Hematopoietic multipotent progenitor cell treated with erythropoietin and hydrocortisone succinate and interleukin-3 and kit ligand, for 4 days (in vitro differentiated cells): ENCODE measurements around the gene MYNN.

Source experiments
- DNase-seq: peaks from one replicate; pipeline ENCODE4 v3.0.0-alpha.2; 2015

Gene MYNN

DNA sequence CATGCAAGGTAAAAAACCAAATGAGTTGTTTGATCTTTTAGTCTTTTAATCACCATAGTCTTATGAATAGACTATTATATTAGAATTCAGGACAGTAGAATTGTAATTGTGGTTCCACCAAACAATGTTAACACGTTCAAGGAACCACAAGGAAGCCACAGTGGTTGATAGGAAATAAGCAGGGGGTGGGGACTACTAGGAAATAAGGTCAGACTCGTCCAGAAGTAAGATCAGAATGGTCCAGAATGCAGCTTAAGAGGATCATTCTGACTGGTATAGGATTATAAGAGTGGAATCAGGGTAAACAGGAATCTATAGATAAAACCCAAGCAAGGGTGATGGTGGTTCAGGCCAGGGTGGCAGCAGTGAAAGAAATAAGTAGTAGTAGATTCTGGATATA is 7.5 kb downstream of the MYNN start:
- DNase-seq = peak; percentile 49

DNA sequence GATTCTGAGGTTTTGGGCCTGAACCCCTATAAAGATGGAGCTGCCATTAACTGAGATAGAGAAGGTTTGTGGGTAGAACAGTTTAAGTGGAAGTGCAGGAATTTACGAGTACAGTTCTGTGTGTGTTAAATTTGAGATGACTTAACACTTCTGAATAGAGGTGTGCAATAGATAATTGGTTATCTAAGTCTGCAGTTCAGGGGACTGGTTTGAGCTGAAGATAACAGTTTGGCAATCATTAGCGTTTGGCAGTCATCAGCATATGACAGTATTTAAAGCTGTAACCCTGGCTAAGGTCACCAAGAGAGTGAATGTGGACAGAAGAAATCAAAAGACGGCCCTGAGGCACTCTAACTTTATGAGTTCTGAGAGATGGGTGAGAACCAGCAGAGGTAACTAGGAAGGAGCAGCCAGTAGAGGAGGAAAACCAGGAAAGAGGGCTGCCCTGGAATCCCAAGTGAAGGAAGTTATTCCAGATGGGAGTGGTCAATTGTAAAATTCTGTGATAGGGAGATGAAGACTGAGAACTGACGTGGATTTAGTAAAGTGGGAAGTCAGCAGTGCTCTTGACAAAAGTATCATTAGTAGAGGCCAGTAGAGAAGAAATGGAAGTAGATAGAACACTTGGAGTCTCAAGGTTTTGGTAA is 8.1 kb downstream of the MYNN start:
- DNase-seq = peak; percentile 81

DNA sequence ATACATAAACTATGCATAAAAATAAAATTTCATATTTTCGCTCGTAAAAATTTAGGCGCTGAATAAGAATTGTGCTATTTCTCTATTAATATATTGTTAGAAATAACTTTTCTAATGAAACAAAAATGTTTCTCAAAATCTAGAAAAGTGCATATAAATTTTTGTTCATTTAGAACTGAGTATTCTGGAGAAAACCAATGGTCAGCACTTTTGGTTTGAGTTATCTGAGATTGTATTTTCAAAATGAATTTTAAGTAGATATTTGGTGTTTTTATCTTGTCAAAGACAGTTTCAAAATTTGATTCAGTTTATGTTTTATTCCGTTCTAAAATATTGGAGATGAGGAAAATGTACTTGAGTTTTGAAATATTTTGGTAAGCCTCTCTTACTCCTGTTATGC is 13.9 kb downstream of the MYNN start:
- DNase-seq = no peak

DNA sequence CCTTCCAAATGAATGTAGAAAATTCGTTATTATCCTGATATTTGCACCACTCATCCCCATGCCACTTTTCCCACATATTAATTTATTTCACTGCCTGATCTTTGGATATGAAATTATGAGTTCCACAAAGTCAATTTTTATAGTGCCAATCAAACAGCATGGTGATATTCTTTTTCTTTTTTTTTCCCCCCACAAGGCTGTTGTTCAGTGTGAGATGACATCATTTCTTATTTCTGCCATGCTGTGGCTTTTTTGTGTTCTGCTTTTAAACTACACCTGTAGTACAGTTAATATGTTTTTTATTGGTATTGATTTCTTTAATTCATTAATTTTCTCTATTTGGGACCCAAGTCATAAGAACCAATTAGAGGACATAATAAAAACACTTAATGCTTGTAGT is 14.6 kb downstream of the MYNN start:
- DNase-seq = no peak

DNA sequence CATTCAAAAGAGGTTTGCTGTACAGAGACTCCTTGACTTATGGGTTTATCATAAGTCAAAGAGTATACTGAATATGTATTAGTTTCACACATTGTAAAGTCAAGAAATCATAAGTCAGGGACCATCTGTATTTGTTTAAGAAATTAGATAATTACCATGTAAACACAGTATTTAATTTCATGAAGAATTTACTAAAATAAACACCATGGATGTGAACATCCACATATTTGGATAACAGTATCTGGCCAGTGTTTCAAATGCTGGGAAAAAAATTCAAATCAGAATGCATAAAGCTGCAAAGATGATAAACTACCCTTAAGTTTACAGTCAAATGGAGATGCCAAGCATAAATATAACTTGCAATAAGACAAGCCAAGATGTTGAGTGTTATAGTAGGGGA is 17.0 kb downstream of the MYNN start:
- no peak for DNase-seq

DNA sequence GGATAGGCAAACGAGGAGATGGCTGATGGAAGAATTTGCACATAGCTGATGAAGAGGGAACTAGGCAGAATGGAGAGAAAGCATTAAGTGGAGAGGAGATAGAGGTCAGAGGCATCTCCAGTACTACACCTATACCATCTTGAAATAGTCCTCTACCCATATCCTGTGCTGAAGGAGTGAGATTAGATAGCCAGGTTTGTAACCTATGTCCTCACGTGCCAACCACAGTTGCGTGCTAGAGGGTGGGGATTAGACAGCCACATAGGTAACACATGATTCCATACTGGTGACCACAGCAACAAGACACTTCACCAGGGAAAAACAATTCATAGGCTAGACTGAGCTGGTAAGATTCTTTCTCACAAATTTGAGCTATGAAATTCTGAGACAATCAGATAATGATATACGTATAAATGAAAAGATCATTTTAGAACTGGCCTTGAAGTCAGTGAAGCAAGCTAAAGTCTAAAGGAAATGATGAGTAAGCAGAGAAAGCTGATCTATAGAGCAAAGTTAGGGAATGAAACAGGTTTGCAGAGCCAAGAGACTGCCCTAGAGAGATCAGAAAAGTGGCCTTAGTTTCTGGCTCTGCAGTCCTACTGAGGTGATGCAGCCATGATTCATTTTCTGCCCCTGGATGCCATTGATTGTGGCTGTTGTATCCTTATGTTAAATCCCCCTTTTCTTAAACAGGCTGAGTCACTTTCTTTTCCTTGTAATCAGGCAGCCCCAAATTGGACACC is 17.7 kb downstream of the MYNN start:
- no peak for DNase-seq

DNA sequence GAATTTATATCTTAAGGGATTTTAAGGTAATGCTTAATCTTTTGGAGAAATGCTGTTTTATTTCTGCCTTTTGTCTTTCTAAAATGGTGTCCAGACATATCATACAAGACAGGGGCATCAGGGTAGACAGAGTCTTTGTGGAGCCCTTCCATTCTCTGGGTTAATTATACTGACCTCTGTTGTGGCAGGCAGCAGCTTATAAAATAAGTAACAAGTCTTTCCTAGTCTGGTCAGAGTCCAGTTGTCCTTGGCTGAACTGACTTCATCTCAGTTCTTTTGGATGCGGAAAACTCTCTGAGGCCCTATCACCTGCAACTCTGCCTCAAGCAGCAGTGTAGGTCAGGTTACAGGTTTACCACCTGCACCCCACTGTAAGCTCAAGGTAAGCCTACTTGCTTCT is 19.2 kb downstream of the MYNN start:
- no peak for DNase-seq

DNA sequence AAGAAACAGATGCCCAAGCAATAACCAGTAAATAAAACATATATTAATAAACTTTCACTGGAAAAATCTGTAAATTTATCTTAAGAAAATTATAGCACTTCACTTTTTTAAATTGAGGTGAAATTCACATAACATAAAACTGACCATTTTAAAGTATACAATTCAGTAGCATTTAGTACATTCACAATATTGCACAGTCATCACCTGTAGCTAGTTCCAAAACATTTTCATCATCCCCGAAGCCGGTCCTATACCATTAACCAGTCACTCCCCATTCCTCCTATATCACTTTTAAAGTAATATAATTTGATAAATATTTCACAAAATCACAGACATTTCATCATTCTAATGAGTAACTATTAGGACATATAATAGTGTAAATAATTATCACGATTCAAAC is 31.5 kb downstream of the MYNN start:
- no peak for DNase-seq

DNA sequence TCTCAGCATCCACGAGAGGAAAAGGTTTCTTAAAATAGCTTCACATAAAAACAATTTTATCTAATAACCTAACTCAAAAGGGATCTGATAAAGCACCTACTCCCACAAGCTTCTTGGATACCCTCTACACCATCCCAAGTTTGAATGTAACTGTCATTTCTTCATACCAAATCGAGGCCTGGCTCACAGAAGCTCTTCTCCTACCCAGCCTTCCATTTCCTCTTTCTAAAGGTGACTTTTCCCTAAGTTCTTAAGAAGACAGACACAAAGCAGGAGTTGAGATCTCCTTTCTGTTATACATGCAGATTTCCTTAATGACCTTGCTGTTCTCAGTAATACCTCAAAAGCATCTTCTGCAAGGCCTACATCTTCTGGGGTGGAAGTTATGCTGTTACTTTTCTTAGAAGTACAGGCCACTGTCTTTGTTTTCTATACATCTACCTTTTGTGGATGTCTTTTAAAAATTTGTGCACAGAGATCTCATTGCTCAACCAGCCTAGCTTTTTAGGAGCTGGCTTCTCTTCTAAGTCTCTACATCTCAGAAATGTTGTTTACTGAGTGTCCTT is 36.1 kb downstream of the MYNN start:
- DNase-seq = no peak

DNA sequence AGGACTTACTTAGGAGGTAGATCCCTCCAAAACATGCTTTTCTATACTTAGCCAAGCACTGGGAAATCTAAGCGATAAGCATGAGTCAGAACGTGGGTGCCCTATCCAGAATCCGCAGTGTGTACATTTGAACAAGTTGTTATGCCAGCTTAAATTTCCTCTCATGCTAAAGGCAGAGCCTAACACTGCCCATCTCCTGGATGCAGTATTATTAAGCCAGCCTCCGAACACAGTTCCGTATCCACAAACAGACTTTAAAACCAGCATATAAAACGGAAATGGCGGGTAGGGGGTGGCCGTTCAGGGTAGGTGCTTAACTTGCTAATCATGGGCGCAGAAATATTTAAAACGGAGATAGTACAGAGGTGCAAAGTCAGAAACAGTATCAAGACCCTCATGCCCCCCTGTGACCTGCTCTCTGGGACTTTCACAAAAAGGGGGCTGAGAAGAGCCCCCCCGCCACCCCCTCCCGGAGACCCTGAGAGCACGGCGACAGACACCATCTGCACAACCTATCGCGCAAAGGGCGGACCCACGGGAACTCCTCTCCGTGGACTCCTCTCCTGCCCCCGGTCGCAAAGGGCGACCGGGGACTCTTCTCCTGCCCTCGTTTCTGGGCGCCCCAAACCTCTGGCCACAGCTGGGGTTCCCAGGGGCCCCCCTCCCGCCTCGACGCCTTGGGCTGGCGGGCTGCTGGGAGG is 38.6 kb downstream of the MYNN start:
- DNase-seq = peak; percentile 77

DNA sequence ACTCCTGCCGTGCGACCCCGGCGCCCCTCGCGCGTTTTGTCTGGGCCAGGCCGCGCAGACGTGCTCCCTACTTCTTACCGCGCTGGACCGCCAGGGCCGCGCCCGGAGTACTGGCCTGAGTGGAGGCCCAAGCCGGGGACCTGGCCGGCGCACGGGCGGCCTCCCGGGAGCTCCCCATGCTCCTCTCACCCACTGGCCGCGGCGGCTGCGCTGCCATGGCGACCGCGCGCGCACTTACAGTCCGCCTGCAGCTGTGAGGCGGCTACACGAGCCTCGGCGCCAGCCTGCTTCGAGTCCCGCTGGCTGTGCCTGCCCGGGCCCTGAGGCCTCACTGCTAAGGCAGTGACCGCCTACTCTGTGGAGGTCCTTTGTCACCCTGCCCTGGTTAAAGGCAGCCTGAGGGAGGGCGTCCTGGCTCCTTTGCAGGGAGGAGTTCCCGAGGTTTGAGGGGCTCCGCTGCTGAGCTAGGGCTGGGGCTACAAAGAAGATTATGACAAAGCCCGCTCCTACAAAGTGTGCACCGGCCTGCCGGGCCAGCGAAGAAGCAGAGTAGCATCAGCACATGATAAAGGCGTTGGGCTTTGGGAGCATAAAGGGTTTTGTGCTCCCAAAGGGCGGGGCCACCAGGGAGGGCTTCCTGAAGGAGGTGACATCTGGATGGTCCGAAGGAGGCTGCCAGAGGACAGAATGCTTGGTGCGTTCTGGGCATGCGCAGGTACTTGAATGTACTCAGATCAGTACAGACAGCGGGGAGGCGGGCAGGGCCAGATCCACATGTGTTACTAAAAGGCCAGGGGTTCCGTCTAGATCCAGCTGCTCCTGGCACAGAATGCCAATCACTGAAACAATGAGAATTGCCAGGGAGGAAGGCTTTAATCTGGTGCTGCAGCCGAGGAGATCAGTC is 39.4 kb downstream of the MYNN start, which contains the start of the genes LRRC34 and LRRIQ4:
Gene LRRC34, minus strand, starts transcription at position 573 of the 904 bp plus-strand sequence. Its CDS starts 356 bp downstream, at position 217.
Gene LRRIQ4, plus strand, starts transcription at position 539 of the 904 bp plus-strand sequence. CDS start 9,052 bp downstream, outside the sequence.
- peak; percentile 94 for DNase-seq

DNA sequence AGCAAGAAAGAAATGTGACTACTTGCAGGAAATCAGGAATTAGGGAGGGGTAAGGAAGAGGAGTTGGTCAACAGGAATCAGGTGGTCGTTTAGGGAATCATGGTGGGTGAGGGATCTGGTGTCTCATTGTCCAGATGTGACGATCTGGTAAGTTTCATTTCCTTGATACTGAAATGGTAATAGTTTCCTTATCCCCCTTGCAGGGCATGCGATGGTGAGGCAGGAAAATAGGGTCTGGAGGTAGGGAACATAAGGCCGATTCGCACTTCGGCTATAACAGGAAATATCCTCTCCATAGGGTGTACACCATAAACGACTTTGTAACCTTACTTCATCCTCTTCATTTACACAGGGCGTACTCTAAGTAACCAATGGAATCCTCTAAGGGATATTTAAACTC is 40.1 kb downstream of the MYNN start:
- peak; percentile 28 for DNase-seq

DNA sequence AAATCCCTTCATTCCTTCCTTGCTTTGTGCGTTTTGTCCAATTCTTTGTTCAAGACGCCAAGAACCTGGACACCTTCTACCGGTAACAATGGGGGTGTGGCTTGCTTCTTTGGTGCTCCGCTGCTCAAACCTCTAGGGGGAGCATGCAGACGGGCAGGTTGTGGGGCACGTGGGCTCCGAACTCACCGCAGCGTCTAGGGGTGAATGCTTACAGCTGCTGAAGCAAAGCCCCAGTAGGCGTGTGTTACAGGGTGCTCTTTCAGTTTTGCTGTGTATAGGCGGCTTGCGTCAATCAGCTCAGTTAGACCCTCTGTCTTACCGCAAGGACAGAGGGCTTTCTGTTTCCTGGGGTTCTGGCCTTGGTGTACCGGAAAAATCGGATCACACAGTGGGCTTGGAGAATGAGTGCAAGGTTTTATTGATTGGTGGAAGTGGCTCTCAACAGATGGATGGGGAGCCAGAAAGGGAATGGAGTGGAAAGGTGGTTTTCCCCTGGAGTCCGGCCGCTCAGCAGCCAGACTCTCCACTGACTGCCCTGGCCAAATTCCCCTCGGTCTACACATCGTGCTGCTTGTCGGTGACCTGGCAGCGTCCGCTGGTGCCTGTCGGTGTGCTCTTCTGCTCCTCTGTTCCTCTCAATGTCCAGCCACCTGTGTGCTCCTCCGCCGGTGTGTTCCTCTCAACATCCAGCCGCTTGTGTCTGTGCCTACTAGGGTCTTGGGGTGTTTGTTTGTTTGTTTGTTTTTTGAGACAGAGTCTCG is 40.7 kb downstream of the MYNN start:
- DNase-seq = peak; percentile 90

DNA sequence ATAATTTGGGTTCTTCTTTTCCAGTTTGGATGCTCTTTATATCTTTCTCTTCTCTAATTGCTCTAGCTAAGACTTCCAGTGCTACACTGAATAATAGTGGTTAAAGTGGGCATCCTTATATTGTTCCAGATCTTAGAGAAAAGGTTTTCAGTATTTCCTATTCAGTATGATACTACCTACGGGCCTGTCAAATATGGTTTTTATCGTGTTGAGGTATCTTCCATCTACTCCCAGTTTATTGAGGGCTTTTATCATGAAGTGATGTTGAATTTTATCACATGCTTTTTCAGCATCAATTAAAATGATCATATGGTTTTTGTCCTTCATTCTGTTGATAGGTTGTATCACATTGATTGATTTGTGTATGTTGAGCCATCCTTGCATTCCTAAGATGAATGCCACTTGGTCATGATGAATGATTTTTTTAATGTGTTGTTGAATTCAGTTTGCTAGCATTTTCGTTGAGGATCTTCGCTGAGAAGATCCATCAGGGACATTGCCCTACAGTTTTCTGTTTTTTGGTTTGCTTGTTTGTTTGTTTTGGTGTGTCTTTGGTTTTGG is 42.5 kb downstream of the MYNN start:
- peak; percentile 8 for DNase-seq

DNA sequence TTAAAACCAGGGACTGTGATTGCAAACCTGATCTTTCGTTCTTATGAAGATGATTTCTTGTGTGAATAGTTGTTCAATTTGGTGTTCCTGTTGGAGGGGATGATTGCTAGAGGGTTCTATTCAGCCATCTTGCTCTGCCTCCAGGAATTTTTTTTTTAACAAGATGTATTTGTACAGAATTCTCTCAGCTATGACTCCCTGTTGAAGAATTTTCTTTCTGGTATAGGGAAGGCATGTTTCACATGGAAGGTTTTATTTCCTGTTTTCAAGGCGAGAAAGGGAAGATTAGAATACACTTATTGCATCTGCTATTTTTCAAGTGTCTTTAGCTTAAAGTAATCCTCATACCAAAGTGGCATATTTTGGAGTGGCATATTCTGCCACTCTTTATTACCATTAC is 45.1 kb downstream of the MYNN start:
- DNase-seq = no peak

DNA sequence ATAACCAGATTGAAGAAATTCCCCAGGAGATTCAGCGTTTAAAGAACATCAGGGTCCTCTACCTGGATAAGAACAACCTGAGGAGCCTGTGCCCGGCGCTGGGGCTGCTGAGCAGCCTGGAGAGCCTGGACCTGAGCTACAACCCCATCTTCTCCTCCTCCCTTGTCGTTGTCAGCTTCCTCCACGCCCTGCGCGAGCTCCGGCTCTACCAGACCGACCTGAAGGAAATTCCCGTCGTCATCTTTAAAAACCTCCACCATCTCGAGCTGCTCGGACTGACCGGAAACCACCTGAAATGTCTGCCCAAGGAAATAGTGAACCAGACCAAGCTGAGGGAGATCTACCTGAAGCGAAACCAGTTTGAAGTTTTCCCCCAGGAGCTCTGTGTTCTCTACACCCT is 48.9 kb downstream of the MYNN start:
- no peak for DNase-seq

DNA sequence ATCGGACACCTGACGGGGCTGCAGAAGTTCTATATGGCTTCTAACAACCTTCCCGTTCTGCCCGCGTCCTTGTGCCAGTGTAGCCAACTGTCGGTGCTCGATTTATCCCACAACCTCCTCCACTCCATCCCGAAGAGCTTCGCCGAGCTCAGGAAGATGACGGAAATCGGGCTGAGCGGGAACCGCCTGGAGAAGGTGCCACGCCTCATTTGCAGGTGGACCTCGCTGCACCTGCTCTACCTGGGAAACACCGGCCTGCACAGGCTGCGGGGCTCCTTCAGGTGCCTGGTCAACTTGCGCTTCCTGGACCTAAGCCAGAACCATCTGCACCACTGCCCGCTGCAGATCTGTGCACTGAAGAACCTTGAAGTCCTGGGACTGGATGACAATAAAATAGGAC is 49.3 kb downstream of the MYNN start:
- no peak for DNase-seq

DNA sequence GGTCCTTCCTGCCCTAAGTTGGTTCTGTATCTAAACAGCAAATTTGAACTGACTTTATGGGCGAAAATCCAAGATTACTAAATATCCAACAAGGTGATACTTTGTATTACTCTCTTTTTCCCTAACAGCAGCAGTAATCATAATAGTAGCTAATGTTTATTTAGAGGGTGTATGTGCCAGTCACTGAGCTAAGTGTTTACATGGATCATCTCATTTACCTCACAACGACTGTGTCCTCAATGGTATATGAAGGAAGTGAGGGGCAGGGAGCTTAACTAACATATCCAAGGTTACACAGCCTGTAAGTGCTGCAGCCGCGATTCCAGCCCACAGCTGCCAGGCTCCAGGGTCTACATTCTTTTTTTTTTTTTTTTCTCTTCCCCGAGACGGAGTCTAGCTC is 49.8 kb downstream of the MYNN start:
- DNase-seq = no peak

DNA sequence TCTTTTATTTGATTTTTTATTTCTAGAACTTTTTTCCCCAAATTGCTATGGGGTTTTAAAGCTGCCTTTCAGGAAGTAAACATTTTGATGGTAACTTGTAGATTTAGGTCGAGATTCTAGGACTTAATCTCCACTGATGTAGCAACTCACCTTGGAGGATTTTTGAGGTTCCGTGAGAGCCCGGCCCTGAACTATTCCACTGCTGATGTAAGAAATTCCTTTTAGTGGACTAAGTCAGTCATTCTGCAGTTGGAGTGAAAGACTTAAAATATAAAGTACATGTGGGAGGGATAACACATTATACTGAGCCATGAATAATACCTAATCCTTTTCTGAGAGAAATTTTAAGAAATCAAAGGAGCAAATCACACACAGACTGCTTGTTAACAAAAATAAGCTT is 52.1 kb downstream of the MYNN start:
- no peak for DNase-seq

DNA sequence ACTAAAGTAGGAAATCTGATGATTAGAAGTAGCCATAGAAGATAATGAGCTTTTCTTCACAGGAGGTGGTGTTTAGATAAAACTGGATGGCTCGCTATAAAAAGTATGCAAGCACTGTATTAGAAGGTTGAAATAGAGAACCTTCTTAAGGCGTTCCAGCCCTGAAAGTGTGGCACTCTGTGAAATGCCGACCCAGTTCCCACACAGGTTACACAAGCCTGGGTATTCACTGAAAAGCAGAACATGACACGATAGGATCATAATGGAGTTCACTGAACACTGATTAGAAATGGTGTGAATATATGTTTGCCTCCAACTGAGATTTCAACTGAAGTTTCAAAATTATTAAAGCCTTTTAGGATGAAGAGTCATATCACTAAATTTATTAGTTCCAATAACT is 54.5 kb downstream of the MYNN start:
- DNase-seq = no peak

DNA sequence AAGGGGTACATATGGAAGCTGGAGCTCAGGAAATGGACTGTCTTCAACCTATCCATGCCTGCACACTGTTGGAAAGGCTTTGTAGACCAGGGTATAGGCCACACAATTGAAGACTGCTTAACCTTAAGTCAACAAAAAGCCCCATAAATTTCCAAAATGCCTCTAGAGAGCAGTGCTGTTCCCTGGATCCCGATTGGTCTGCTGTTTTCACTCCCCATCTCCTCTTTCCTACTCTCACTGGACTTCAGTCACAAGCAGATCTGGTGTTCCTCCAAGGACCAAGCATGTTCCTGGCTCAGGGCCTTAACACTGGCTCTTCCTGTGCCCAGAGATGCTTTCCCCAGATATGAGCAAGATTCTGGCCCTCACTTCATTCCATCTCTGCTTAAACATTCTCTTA is 62.3 kb downstream of the MYNN start:
- no peak for DNase-seq
